ENCODE results near the gene PDE1C.

GRCh38 chr7:31875424-31875823 lies 194.8 kb downstream of the PDE1C start:
- TF ChIP-seq POLR2AphosphoS5 (IDR thresholded peaks at IDR 0.05; ENCODE audit: low read depth, low read length), result no peak
- TF ChIP-seq TAF1 (IDR thresholded peaks at IDR 0.05; ENCODE audit: borderline replicate concordance, insufficient read depth, low read length), result no peak
